Globus pallidus (tissue), 1 donor: Measurements from ENCODE around the gene PMEL.
"Not testable (repeated sequence)": the region's sequence is repeated elsewhere in the genome, so short reads cannot be mapped to it uniquely, and the experiment has no call there.

ENCODE experiments used
- DNase-seq: peaks from one replicate; pipeline ENCODE4 v3.0.0-alpha.2; 2015; ENCODE audit warnings: low spot score

Gene PMEL

DNA sequence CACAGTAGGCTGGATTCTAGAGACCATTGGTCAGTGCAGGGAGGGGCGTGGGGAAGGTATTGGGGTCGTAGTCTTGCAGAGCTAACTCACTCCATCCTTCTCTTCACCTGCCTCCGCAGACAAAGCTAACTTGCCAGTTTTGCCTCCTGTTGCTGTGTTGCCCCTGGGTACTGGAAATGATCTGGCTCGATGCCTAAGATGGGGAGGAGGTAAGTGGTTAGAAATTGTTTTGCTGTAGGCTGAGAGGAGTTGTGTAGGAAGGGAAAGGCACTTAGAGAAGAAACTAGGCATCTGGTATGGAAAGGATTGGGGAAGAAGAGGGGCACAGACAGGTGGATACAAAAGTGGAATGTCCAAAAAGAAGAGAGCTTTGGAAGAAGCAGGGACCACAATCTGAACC, 23.8 kb downstream of the PMEL start:
- DNase-seq: no peak

DNA sequence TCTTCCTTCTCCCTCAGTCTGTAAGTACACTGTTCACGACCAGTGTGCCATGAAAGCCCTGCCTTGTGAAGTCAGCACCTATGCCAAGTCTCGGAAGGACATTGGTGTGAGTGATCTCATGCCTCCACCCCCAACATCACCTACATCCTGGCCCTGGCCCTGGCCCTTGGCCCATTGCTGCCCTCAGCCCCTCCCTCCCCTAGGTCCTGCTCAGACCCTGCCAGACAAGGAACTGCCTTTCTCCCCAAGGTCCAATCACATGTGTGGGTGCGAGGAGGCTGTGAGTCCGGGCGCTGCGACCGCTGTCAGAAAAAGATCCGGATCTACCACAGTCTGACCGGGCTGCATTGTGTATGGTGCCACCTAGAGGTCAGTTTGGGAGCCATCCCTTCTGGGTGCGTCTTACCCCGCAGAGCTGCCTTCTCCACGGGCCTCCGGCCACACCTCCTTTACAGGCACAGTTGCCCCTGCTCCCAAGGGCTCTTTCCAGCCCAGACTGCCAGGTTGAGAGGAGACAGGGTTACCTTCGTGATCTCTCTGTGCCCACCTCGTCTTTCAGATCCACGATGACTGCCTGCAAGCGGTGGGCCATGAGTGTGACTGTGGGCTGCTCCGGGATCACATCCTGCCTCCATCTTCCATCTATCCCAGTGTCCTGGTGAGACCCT, 25.6 kb downstream of the PMEL start:
- DNase-seq: peak; percentile 83

DNA sequence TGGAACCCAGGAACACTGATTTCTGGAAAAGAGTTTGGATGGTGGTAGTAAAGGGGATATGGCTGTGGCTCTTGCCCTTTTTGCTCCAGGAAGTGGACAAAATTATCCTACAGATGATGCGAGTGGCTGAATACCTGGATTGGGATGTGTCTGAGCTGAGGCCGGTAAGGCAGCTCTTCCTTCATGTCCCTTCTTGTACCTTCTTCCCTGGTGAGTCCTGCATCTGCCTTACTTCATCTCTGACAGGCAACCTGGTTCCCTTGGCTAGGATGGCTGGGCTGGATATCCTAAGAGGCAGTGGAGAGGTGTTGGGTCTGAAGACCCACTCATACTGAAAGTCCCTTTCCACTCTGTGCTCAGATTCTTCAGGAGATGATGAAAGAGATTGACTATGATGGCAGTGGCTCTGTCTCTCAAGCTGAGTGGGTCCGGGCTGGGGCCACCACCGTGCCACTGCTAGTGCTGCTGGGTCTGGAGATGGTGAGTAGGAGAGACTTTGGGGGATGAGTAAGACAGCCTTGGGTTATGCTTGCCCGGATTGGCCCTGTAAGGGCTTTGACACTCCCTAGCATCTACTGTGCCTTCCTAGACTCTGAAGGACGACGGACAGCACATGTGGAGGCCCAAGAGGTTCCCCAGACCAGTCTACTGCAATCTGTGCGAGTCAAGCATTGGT, 26.9 kb downstream of the PMEL start:
- DNase-seq: no peak

DNA sequence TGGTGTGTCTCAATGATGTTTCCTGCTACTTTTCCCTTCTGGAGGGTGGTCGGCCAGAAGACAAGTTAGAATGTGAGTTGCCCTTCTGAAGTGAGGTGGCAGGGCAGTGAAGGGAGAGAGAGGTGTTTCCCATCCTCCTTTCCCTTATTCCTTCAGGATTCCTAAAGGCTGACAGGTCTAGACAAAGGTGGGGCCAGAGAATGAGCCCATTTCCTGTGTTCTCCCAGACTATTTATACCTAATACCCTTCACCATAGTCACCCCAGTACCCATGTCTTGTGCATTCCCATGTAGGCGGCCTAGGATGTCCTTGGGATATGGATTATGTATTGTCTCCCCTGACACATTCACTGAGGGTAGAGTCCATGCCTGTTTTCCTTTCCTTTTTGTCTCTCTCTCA, 27.9 kb downstream of the PMEL start:
- DNase-seq: no peak

DNA sequence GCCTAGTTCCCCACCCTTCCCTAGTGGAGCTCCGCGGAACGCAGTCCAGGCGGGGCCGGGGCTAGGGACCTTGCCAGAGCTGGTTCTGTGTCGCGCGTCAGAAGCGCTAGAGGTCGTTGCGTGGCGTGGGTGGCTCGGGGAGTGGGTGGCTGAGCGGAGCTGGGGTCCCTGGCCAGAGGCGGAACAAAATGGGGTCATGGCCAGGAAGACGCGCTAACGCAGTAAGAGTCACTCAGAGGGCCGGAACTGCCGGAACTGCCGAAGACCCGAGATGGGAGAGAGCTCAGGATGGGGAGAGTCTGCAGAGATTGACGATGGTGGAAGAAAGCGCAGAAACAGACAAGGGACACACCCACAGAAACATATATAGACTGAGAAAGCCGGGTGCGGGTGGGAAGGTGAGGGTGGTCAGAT, 30.1 kb downstream of the PMEL start:
- no peak for DNase-seq

DNA sequence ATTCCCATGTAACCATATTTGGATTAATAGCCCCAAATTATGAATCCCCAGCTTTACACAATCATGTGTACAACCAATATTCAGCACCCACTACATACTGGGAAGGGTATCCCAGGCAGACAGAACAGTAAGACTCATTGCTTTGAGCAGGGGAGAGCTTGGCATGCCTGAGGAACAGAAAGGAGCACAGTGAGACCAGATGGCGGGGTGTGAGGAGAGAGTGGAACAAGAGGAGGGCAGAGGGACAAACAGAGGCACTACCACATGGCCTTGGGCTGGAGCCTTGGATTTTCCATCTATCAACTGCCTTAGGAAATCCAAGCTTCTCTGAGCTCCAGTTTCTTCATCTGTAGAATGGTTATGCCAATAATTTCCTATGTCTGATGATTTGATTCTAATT, 31.1 kb downstream of the PMEL start:
- DNase-seq: no peak

DNA sequence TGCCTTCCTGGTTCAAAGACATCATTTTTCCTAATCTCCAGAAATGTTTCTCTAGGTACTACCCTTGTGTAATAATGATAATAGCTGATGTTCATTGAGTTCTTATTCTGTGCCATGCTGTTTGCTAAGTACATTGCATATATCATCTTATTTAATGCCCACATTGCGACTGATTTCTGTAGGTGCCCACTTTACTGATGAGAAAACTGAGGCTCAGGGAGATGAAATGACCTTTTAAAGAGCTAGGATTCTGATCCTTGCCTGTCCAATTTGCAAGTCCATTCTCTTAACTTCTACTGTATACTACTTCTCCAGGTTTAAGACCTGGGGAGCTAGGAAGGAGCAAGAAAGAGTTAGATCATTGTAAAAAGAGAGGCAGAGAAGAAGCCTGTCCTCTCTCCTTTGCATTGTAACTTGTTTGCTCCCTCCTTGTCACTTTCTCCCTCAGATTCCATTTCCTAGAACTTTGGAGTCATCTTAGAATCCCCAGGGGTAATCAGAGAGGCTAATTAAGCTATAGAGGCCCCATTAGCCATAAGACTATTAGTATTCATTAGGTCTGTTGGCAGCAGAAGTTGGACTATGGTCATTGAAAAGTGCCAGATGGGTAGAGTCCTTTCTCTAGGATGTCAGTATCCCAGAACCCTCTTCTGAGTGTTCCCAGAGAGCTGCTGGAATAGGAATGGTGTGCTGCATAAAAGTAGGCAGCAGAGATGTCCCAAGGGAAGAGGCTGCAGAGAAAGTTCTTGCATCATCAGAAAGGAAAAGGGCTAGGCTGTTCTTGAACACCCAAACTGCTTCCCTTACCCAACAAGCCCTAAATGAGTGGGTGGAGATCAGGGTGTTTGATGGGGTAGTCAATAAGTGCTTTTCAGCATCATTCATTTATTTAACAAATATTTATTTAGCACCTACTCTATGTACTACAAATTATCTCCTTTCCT, 31.8 kb downstream of the PMEL start:
- DNase-seq: no peak

DNA sequence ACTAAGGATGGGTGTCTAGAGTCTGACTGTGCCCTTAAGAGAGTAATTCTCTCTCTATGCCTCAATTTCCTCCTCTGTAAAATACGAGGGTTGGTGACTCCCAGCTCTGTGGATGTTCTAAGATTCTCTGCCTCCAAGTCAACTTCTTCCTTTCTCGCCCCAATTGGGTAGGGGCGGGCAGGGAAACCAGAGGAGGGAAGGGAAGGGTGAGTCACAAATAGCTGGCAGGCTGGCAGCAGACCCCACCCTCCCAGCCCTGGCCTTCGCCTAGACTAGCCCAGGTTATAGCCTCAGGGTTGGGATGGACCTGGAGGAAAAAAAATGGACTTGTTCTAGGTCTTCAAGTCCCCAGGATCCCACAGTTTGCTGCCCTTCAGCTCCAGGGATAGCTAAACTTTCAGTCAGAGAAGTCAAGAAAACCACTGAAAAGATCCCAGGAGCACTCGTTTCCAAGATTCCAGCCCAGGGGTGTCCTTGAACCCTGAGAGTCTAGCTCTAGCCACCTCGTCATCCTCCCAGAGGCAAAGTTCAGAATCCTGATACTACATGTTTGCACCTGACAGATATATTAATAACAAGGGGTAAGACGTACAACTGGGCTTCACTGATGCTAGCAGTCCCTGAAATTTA, 32.6 kb downstream of the PMEL start:
- DNase-seq: no peak

DNA sequence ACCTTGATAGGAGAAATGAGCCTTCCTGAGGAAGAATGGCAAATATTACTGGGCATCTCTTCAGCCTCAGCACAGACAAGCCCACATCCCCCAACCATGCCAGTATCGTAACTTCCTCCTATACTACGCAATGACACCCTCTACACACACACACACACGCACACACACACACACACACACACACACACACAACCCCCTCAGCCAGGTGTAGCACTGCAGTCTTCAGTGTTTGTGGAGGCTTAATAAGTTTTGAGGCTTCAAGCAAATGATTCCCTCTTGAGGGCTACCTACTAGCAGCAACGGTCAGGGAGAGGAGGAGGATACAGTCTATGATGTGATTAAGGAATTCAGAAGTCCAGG, 33.3 kb downstream of the PMEL start:
- DNase-seq: no peak

DNA sequence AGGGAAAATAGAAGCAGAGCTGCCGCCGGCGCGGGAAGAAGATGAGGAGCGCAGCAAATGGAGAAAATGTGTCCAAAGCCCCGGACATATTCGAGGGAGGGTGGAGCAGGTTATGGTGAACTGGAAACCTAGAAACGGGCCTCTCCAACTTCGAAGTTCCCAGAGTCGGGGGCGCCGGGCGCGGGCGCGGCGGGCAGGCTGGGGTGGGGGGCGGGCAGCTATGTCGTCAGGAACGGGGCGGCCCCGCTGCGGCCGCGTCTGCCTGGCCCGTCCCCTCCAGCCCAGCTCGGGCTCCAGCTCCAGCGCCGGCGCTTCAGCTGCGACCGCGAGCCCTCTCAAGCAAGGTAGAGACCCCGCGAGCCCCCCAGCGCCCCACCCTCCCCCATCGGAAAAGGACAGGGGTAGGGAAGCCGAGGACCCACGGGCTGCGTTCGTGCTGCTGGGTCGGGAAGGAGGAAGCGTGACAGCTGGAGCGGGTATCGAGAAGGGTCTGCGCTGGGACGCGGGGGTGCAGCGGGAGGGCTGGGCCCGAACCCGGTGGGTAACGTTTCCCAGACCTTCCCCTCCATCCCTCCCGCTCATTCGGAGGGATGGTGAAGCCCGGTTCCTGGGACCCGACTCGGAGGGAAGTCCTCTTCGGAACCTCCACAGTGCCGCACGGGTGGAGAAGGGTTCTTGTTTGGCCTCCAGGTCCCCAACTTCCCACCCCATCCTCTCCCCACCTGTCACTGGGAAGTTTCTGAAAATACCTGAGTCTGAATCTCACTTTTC, 33.9 kb downstream of the PMEL start:
- DNase-seq: no peak

DNA sequence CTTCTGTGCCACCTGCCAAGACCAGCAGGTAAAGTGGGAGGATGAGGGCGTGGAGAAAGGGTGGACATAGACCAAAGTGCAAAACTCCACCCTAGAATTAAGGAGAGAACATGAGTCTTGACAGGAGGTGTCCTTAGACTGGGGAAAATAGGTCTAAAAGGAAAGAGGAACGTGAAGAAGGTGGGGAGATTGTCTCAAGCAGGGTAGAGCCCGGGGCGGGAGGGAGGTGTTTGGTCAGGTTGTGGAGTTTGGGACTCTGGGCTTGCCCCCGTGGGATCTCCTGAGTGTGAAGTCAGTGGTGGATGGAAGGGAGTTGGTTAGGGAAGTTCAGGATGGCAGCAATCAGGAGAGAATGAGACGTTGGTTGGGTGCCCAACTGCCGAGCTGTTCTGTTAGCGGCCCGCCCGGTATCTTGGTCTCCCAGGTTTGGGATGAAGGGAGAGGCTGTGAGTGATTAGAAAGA, 34.5 kb downstream of the PMEL start:
- no peak for DNase-seq

DNA sequence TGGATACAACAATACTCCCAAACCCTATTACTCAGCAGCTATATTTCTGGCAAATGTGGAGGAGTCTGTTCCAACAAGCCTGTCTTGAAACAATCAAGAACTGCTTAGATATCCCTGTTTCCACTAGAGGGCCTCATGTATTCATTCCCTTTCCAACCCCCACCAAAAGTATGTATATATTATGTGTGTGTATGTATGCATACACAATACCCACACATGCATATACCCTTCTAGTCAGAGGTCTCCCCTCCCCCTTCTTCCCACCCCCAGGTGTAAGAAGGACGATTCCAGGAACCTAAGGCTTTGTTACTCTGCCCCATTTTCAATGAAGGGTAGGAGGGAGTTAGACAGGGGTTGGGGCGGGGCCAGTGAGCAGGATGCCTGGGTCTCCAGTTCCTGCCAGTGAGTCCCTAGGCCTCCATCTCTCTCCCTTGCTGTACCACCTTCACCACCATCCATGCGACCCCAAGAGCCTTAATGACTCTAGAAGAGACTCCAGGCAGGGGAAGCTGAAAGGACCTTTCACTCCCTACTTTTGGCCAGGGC, 35.0 kb downstream of the PMEL start, which contains the start of gene DGKA:
DGKA (plus strand) TSS at position 392 of the 546 bp plus-strand sequence. CDS start 5,342 bp downstream, outside the sequence.
- no peak for DNase-seq

DNA sequence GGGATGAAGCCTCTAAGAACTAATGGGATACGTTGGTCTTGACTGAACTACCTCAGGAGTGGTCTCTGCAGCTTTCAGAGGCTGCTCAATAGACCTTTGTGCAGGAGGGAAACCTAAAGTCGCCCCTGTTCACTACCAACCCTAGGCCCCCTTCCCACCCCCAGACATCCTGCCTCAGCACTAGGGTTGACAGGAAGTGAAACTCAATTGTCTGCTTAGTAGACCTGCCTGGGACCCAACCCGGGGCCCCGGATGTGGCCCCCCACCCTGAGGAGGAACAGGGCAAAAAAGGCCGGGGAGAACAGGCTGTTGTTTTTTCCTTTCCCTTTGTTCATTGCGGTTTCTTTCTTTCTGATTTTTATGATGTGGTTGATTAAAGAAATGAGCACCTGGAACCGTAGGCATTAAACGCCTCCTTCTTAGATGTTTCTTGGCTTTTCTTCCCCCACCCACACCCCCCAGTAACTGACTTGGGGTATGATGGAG, 36.5 kb downstream of the PMEL start:
- no peak for DNase-seq

DNA sequence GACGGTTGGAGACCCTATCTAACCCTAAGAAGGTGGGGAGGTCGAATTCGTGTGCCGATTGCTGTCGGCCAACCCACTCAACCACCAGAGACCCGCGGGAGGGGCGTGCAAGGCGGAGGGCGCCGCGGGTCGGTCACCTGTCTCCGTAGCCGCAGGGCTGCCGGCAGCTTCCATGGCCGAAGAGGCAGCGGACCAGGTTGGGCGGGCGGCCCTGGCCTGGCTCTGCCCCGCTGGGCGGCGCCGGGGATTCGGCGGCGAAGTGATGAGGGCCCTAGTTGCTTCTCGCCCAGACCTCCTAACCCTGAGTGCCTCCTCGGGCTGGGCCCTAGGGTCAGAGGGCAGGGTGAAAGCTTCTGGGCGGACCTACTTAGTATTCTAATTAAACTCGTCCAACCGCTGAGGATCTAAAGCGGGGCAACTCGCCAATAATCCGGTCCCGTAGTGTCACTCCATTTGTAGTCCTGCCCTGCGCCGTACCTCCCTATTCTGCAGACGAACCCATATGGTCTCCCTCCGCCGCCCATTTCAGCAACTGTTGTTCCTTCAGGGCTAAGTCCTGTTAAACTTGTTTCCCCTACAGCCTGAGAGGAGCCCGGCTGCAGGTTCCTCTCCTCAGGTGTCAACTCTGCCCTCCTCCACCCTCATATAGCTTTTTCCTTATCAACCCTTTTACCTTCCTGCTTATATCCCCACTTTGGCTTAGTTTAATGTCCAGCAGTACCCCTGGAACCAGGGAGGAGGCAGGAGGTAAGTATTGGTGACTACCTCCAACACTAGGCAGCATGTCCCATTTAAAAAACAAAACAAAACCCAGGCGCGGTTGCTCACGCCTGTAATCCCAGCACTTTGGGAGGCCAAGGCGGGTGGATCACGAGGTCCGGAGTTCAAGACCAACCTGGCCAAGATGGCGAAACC, 38.0 kb downstream of the PMEL start, which contains the start of gene PYM1:
PYM1 (minus strand) TSS at position 307 of the 915 bp plus-strand sequence; CDS start at position 174, 133 bp downstream.
- DNase-seq: peak; percentile 62

DNA sequence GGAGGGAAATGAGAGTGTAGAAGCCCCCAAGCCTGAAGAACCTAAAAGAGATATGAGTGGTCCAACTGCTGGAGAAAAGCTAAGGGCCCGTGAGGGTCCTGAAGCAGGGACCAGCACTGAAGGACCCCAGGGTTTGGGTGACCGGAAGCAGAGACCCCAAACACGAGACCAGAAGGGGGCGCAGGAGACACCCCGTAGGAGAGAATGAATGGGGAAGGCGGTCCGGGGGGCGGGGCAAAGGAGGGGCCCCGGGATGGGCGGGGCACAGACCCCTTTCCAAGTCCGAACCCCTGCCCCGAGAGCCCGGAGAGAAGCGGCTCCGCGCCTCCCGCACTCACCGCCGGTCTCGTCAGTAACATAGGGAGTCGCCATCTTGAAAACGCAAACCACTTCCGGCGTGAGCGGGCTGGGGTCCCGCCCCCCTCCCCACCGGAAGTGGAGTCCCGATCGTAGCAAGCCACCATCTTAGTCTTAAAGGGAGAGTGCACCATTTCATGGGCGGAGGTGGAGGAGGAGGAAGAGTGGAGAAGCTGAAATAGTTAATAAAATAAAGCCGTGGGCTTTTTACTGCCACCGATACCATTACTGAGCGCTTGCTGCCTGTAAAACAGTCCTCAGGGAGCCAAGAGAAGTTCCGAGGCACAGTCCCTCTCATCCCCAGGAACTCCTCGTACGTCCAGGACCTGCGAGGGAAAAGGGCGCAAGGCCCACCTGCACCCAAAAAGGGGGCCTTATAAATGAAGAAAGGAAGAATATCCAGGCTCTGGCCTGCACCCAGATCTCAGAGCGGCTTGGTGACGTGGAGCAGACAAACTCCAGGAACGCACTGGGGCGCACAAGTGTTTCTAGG, 38.9 kb downstream of the PMEL start:
- peak; percentile 90 for DNase-seq

DNA sequence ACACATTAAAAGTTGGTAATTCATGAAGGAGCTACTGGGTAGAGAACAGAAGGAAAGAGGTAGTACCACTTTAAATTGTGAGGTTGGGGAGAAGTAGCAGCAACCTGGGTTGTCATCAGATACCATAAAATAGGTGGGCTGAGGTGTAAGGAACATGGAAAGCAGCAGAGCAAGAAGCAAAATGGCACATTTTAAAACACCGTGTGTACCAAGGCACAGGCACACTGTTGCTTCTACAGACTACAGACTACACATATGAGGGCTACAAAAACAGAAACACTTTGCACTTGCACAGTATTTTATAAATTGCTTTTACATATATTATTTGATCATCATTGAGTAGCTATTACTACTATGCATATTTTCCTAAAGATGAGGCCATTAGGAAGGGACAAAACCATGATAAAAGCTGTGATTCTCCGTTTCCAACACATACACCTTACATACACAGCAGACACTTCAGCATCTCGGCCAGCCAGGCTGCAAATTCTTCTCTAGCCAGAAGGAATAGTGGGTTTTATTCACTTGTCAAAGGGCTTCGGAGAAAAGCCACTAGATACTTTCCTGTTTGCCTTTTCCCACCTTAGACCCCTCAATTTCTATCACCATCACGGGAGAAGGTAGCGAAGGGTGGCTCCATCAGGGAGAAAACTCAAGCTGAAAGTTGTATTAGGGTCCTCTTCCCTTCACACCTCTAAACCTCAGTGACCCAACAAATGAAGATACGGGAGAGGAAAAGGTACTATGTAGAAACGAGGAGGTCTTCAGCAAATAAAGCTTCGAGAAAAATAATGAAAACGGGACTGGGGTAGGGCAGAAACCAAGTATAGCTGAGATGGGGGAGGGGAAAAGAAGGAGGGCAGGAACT, 39.7 kb downstream of the PMEL start:
- DNase-seq: no peak

DNA sequence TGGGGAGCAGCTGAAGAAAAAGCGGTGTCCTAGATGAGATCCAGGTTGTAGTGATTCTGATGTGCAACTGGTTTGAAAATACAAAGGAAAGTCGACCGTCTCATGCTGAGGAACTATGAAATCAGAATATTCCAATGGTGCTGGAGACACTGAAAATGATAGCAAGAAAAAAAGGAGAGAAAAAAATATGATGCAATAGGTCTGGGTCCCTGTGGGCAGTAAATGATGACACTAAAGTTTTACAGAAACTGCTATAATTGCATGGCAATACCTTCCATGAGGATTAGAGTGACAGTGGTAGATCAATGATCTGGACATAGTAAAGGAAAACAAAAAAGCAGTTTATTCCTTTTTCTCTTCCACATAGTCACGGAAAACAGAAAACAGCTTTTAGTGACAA, 40.5 kb downstream of the PMEL start:
- DNase-seq: no peak

DNA sequence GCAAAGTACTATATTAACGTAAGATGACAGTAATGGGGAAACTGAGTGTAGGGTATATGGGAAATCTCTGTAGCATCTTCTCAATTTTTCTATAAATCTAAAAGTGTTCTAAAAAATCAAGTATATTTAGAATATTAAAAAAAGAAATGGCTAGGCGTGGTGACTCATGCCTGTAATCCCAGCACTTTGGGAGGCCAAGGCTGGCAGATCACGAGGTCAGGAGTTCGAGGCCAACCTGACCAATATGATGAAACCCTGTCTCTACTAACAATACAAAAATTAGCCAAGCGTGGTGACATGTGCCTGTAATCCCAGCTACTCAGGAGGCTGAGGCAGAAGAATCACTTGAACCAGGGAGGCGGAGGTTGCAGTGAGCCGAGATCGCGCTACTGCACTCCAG, 42.2 kb downstream of the PMEL start:
- not testable (repeated sequence) for DNase-seq
